GM12874 (cell line): ENCODE results near the gene MRPL4.

Experiments
- TF ChIP-seq, protein P1 (sequence below): IDR thresholded peaks from 2 replicates; pipeline ENCODE4 v1.5.1; 2011; ENCODE audit warnings: low read depth, mild to moderate bottlenecking, control low read depth, low read length, moderate library complexity; ENCODE audit not compliant: insufficient read depth

MRPL4 gene

DNA sequence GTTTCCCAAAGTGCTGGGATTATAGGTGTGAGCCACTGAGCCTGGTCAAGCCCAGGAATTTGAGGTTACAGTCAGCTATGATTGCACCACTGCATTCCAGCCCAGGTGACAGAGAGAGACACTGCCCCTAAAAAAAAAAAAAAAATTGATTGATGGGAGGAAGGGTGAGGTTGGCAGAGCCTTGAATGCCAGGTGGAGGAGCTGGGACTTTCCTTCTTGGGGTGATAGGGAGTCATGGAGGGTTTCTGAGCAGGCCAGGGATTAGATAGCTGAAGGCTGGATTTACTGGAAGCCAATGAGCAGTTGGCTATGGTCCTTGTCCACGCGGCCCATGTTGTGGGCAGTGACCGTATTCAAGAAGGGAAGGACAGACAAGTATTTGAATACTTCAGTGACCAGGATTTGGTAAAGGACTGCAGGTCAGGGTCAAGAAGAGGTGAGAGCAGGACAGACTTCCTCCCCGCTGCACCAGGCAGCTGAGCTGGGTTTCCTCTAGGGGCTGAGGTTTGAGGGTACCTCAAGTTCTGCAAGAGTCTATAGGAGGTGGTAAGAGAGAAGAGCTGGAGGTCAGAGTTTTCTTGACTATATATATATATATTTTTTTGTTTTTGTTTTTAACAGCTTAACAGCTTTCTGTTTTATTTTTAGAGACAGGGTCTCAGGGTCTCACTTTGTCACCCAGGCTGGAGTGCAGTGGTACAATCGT lies 27.9 kb downstream of the MRPL4 start:
- TF ChIP-seq, protein P1, sequence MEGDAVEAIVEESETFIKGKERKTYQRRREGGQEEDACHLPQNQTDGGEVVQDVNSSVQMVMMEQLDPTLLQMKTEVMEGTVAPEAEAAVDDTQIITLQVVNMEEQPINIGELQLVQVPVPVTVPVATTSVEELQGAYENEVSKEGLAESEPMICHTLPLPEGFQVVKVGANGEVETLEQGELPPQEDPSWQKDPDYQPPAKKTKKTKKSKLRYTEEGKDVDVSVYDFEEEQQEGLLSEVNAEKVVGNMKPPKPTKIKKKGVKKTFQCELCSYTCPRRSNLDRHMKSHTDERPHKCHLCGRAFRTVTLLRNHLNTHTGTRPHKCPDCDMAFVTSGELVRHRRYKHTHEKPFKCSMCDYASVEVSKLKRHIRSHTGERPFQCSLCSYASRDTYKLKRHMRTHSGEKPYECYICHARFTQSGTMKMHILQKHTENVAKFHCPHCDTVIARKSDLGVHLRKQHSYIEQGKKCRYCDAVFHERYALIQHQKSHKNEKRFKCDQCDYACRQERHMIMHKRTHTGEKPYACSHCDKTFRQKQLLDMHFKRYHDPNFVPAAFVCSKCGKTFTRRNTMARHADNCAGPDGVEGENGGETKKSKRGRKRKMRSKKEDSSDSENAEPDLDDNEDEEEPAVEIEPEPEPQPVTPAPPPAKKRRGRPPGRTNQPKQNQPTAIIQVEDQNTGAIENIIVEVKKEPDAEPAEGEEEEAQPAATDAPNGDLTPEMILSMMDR = no peak

DNA sequence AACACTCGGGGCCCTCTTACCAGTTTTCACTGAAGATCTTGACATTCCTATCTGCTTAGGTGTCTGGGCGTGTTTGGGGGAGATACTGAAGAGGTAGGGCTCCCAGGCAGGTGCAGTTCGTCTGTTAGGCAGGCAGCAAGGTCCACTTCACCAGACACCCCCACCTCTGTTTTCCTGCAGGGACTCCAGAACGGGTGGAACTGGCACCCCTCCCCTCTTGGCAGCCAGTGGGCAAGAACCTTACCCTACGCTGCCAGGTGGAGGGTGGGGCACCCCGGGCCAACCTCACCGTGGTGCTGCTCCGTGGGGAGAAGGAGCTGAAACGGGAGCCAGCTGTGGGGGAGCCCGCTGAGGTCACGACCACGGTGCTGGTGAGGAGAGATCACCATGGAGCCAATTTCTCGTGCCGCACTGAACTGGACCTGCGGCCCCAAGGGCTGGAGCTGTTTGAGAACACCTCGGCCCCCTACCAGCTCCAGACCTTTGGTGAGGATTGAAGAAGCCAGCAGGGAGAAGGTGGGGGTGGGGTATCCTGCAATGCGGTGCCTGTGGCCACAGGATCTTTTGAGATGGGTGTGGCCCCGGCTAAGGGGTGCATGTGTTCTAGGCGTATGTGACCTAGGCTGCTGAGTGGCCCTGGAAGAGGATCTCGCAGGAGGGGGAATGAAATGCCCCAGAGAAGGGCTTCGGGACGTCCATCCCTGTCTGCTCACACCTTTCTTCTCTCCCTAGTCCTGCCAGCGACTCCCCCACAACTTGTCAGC lies 31.5 kb downstream of the MRPL4 start:
- TF ChIP-seq, protein P1 = no peak

DNA sequence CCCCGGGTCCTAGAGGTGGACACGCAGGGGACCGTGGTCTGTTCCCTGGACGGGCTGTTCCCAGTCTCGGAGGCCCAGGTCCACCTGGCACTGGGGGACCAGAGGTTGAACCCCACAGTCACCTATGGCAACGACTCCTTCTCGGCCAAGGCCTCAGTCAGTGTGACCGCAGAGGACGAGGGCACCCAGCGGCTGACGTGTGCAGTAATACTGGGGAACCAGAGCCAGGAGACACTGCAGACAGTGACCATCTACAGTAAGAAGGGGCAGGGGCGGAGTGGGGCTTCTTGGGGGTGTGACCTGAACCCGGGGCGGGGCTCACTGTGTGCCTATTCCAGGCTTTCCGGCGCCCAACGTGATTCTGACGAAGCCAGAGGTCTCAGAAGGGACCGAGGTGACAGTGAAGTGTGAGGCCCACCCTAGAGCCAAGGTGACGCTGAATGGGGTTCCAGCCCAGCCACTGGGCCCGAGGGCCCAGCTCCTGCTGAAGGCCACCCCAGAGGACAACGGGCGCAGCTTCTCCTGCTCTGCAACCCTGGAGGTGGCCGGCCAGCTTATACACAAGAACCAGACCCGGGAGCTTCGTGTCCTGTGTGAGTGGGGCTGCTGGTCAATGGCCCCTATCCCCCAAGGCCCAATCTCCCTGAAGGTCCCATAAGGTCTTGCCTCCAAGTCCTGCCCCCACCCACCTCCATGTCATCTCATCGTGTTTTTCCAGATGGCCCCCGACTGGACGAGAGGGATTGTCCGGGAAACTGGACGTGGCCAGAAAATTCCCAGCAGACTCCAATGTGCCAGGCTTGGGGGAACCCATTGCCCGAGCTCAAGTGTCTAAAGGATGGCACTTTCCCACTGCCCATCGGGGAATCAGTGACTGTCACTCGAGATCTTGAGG lies 32.3 kb downstream of the MRPL4 start:
- TF ChIP-seq, protein P1 = no peak

DNA sequence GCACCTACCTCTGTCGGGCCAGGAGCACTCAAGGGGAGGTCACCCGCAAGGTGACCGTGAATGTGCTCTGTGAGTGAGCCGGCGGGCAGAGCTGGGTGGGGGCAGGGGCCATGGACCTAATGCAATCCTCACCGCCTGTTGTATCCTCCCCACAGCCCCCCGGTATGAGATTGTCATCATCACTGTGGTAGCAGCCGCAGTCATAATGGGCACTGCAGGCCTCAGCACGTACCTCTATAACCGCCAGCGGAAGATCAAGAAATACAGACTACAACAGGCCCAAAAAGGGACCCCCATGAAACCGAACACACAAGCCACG lies 32.9 kb downstream of the MRPL4 start:
- TF ChIP-seq, protein P1 = no peak

DNA sequence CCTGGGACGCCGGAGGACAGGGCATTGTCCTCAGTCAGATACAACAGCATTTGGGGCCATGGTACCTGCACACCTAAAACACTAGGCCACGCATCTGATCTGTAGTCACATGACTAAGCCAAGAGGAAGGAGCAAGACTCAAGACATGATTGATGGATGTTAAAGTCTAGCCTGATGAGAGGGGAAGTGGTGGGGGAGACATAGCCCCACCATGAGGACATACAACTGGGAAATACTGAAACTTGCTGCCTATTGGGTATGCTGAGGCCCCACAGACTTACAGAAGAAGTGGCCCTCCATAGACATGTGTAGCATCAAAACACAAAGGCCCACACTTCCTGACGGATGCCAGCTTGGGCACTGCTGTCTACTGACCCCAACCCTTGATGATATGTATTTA lies 33.4 kb downstream of the MRPL4 start:
- TF ChIP-seq, protein P1 = no peak

DNA sequence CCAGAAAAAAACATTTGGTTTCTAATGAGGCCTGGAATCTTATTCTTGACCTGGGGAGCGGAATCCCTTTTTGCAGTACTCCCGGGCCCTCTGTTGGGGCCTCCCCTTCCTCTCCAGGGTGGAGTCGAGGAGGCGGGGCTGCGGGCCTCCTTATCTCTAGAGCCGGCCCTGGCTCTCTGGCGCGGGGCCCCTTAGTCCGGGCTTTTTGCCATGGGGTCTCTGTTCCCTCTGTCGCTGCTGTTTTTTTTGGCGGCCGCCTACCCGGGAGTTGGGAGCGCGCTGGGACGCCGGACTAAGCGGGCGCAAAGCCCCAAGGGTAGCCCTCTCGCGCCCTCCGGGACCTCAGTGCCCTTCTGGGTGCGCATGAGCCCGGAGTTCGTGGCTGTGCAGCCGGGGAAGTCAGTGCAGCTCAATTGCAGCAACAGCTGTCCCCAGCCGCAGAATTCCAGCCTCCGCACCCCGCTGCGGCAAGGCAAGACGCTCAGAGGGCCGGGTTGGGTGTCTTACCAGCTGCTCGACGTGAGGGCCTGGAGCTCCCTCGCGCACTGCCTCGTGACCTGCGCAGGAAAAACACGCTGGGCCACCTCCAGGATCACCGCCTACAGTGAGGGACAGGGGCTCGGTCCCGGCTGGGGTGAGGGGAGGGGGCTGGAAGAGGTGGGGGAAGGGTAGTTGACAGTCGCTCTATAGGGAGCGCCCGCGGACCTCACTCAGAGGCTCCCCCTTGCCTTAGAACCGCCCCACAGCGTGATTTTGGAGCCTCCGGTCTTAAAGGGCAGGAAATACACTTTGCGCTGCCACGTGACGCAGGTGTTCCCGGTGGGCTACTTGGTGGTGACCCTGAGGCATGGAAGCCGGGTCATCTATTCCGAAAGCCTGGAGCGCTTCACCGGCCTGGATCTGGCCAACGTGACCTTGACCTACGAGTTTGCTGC lies 35.1 kb downstream of the MRPL4 start, which contains the start of gene ICAM4:
ICAM4 (plus strand) TSS at position 153 of the 935 bp plus-strand sequence; CDS start at position 211, 58 bp downstream.
- TF ChIP-seq, protein P1 = no peak
